GM19328 (cell line): ENCODE measurements around the gene CDK11A.
"Not testable (repeated sequence)": the region's sequence is repeated elsewhere in the genome, so short reads cannot be mapped to it uniquely, and the experiment has no call there.

Source experiments
- ATAC-seq: cut with Tn5 transposase; IDR thresholded peaks from one replicate; pipeline ENCODE4 v1.9.1; 2021; ENCODE audit warnings: mild to moderate bottlenecking, moderate library complexity; ENCODE audit not compliant: unreplicated experiment

CDK11A gene

GRCh38 chr1:1726088-1726487 lies 1.9 kb upstream of the CDK11A start:
- ATAC-seq, result not testable (repeated sequence)

- ATAC-seq, result no peak
Measured at GRCh38 chr1:1721201-1721600, 3.0 kb downstream of the CDK11A start.

- not testable (repeated sequence) for ATAC-seq
Measured at GRCh38 chr1:1715109-1715883, 8.9 kb downstream of the CDK11A start.

DNA sequence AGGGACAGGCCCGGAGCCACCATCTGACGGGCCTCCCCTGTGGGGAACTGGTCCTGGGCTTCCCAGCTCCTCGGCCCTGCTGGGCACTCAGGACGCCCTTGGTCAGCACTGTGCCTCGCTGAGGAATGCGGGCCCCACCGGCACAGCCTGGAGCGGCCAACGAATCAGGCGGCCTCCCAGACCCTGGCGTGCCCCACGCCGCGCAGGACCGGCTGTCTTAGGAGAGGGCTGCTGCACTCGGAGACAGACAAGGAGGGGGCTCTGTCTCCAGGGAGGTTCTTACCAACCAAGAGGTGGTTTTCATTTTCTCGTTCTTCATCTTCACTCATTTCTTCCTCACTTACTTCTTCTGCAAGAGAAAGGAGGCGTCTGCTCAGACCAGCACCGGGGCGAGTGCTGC lies 16.3 kb downstream of the CDK11A start:
- ATAC-seq, result not testable (repeated sequence)

- not testable (repeated sequence) for ATAC-seq
Measured at GRCh38 chr1:1707241-1707640, 16.9 kb downstream of the CDK11A start.

GRCh38 chr1:1705623-1706022 lies 18.5 kb downstream of the CDK11A start:
- not testable (repeated sequence) for ATAC-seq

- ATAC-seq, result not testable (repeated sequence)
Measured at GRCh38 chr1:1704284-1704957, 19.7 kb downstream of the CDK11A start.

DNA sequence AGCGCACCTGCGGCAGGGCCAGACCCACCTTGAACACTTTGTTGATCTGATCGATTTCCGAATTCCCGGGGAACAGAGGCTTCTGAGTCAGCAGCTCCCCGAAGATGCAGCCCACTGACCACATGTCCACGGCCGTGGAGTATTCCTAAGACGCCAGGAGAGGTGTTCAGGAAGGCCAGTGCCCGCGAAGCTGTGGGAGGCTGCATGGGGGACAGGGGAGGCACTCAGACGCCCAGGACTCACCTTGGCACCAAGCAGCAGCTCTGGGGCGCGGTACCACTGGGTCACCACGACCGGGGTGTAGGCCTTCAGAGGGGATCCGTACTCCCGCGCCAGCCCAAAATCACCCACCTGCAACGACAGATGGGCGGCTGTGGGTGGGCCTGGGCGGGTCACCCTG lies 20.4 kb downstream of the CDK11A start:
- ATAC-seq, result no peak

DNA sequence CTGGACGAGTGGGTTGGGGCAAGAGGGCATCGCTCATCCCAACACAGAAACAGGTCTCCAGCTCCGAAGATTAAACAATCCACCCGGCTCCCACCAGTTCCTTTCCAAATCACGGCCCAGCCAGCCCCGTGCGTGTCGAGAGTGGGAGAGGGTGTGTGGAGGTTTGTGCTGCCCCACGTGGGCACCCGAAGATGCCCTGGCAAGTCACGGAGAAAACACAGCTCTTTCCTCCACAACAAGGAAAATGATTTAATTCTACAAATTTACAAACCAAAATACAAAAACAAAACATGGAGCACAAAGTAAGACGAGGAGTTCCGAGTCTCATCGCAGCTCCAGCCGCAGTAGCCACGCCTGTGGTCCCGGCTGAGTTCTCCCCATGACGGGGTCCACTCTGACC lies 21.7 kb downstream of the CDK11A start:
- not testable (repeated sequence) for ATAC-seq

DNA sequence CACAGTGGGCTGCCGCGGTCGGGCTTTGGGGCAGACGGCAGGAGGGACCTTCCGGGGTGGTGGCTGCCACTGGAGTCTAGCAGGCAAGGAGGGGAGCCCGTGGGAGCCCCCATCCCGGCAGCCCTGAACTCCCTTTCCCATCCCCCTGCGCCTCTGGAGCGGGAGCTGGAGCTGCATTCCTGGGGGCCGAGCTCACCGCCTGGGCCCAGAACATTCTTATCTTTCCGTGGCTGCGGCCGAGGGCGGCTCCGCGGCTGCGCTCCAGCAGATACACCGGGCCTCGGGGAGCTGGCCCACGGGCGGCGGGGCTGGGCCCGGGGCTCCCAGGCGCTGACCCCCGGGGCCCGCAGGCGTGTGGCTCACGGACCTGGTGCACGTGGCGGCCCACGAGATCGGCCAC lies 23.6 kb downstream of the CDK11A start:
- ATAC-seq, result not testable (repeated sequence)

- not testable (repeated sequence) for ATAC-seq
Measured at GRCh38 chr1:1700067-1700466, 24.1 kb downstream of the CDK11A start.

GRCh38 chr1:1699061-1699460 lies 25.1 kb downstream of the CDK11A start:
- ATAC-seq, result not testable (repeated sequence)

- not testable (repeated sequence) for ATAC-seq
Measured at GRCh38 chr1:1697358-1698183, 26.6 kb downstream of the CDK11A start.

DNA sequence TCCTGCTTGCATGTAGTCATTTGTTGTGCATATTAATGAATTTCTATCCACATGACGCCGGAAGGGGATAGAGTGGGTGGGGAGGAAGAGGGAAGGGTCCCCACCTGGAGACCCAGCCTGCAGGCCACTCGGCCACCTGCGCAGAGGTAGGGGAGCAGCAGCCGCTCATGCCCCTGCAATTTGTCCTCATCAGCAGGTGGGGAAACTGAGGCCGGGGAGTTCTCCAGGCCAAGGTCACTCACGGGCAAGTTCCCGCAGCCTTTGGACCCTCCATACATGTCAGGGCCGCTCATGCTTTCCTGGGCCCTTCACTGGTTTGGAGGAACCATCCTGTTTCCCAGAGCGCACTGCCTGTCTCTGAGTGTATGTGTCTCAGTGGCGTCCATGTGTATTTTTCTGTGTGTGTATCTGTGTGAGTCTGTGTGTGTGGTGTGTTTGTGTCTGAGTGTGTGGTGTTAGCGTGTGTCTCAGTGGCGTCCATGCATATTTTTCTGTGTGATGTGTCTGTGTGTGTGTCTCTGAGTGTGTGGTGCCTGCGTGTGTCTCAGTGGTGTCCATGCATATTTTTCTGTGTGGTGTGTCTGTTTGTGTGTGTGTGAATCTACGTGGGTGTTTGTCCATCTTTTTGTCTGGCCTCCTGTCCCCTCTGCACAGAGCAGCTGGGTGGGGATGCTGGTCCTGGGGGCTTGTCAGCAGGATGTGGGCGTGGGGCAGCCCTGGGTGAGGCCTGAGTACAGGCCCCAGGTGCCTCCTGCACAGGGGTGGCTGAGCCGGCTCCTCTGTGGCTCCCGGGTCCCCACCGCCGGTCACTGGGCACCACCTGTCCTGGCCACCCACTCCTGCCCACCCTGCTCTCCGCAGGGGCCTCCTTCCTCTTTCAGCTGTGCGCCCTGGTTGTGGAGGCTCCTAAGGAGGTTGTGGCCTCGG lies 27.5 kb downstream of the CDK11A start:
- ATAC-seq, result not testable (repeated sequence)

GRCh38 chr1:1692714-1693647 lies 31.2 kb downstream of the CDK11A start, which contains the start of gene SLC35E2B:
Gene SLC35E2B, minus strand, starts transcription at chr1:1692795. Its CDS starts 16,096 bp downstream, at chr1:1676699.
- peak; percentile 67 for ATAC-seq

DNA sequence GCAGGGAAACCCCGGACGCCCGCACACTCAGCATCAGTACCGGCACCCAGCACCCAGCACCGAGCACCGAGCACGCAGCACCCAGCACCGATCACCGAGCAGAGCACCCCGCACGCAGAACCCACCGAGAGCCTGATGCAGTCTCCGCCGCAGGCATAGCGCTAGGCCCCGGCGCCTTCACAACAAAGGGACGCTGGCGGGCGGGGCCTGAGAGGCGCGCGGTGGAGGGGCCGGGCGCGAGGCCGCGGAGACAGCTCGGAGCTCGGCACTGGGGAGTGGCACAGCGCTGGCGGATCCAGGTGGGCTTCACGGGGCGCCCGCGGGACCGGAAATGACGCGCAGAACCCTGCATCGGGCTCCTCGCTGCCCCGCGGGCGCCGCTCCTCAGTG lies 31.8 kb downstream of the CDK11A start:
- peak; percentile 34 for ATAC-seq

GRCh38 chr1:1691443-1691842 lies 32.7 kb downstream of the CDK11A start:
- not testable (repeated sequence) for ATAC-seq

- not testable (repeated sequence) for ATAC-seq
Measured at GRCh38 chr1:1689526-1689925, 34.6 kb downstream of the CDK11A start.

DNA sequence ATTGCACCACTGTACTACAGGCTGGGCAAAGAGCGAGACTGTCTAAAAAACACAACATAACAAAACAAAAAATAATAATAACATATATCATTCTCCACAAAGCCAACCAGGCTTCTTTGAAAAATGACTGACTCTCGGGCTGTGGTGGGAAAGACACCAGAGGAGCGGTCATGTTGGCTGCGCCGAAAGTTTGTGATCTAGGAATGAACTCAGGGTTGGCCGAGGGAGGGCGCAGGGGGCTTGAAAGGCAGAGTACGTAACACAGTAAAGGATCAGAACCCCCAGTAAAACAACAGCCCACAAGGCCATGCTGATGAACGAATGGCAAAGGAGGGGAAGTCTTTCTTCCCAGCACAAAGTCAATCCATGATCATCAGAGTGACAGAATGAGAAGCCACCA lies 36.3 kb downstream of the CDK11A start:
- no peak for ATAC-seq
